Measurements from ENCODE around the gene WNT2B. TPM values are rescaled to one million over a fixed set of nuclear protein-coding genes. Genes with fewer than 3 reads are reported as not detected.

WNT2B gene
- total and polyA plus RNA-seq, 2 of the 8 experiments (the other 6 are each of a cell fraction or from before 2014, with no cell fraction given): 0.33 to 2.0 TPM

DNA sequence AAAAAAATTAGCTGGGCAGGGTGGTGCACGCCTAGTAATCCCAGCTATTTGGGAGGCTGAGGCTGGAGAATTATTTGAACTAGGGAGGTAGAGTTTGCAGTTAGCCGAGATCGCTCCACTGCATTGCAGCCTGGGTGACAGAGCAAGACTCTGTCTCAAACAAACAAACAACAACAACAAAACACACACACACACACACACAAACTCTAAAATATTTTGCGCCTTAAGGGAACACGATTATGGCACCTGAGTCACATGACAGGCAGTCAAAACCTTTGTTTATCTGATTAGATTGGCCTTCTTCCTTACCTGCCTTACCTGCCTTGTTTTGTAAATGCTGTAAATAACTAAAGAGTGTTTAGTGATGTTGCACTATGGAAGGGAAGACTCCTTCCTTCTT is 20.6 kb upstream of the WNT2B start (continued):
- TF ChIP-seq, protein P1, sequence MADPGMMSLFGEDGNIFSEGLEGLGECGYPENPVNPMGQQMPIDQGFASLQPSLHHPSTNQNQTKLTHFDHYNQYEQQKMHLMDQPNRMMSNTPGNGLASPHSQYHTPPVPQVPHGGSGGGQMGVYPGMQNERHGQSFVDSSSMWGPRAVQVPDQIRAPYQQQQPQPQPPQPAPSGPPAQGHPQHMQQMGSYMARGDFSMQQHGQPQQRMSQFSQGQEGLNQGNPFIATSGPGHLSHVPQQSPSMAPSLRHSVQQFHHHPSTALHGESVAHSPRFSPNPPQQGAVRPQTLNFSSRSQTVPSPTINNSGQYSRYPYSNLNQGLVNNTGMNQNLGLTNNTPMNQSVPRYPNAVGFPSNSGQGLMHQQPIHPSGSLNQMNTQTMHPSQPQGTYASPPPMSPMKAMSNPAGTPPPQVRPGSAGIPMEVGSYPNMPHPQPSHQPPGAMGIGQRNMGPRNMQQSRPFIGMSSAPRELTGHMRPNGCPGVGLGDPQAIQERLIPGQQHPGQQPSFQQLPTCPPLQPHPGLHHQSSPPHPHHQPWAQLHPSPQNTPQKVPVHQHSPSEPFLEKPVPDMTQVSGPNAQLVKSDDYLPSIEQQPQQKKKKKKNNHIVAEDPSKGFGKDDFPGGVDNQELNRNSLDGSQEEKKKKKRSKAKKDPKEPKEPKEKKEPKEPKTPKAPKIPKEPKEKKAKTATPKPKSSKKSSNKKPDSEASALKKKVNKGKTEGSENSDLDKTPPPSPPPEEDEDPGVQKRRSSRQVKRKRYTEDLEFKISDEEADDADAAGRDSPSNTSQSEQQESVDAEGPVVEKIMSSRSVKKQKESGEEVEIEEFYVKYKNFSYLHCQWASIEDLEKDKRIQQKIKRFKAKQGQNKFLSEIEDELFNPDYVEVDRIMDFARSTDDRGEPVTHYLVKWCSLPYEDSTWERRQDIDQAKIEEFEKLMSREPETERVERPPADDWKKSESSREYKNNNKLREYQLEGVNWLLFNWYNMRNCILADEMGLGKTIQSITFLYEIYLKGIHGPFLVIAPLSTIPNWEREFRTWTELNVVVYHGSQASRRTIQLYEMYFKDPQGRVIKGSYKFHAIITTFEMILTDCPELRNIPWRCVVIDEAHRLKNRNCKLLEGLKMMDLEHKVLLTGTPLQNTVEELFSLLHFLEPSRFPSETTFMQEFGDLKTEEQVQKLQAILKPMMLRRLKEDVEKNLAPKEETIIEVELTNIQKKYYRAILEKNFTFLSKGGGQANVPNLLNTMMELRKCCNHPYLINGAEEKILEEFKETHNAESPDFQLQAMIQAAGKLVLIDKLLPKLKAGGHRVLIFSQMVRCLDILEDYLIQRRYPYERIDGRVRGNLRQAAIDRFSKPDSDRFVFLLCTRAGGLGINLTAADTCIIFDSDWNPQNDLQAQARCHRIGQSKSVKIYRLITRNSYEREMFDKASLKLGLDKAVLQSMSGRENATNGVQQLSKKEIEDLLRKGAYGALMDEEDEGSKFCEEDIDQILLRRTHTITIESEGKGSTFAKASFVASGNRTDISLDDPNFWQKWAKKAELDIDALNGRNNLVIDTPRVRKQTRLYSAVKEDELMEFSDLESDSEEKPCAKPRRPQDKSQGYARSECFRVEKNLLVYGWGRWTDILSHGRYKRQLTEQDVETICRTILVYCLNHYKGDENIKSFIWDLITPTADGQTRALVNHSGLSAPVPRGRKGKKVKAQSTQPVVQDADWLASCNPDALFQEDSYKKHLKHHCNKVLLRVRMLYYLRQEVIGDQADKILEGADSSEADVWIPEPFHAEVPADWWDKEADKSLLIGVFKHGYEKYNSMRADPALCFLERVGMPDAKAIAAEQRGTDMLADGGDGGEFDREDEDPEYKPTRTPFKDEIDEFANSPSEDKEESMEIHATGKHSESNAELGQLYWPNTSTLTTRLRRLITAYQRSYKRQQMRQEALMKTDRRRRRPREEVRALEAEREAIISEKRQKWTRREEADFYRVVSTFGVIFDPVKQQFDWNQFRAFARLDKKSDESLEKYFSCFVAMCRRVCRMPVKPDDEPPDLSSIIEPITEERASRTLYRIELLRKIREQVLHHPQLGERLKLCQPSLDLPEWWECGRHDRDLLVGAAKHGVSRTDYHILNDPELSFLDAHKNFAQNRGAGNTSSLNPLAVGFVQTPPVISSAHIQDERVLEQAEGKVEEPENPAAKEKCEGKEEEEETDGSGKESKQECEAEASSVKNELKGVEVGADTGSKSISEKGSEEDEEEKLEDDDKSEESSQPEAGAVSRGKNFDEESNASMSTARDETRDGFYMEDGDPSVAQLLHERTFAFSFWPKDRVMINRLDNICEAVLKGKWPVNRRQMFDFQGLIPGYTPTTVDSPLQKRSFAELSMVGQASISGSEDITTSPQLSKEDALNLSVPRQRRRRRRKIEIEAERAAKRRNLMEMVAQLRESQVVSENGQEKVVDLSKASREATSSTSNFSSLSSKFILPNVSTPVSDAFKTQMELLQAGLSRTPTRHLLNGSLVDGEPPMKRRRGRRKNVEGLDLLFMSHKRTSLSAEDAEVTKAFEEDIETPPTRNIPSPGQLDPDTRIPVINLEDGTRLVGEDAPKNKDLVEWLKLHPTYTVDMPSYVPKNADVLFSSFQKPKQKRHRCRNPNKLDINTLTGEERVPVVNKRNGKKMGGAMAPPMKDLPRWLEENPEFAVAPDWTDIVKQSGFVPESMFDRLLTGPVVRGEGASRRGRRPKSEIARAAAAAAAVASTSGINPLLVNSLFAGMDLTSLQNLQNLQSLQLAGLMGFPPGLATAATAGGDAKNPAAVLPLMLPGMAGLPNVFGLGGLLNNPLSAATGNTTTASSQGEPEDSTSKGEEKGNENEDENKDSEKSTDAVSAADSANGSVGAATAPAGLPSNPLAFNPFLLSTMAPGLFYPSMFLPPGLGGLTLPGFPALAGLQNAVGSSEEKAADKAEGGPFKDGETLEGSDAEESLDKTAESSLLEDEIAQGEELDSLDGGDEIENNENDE (IDR thresholded peaks at IDR 0.05; ENCODE audit: insufficient replicate concordance, low read length): no peak
- no peak for TF ChIP-seq TCF12 (IDR thresholded peaks at IDR 0.05; ENCODE audit: low read depth, low read length)
- no peak for TF ChIP-seq CBX8 (IDR thresholded peaks at IDR 0.05; ENCODE audit: borderline replicate concordance, low read depth, low read length)
- no peak for TF ChIP-seq SIRT6 (IDR thresholded peaks at IDR 0.05; ENCODE audit: low read length)
- TF ChIP-seq CREB1 (IDR thresholded peaks at IDR 0.05): no peak
- TF ChIP-seq TAF7 (optimal IDR thresholded peaks at IDR 0.05; ENCODE audit: borderline replicate concordance, low read depth, low read length): no peak
- TF ChIP-seq SP2 (IDR thresholded peaks at IDR 0.05; ENCODE audit: low read length): no peak
- no peak for TF ChIP-seq YY1 (IDR thresholded peaks at IDR 0.05; ENCODE audit: low read depth, low read length)
- TF ChIP-seq BCL11A (IDR thresholded peaks at IDR 0.05; ENCODE audit: low read depth in 2 of 2, low read length in 2 of 2): no peak
